H9 (cell line): ENCODE data around the gene DPP6. TPM values are rescaled to one million over a fixed set of nuclear protein-coding genes. Genes with fewer than 3 reads are reported as not detected.

Experiments used
- DNase-seq: peaks from one replicate; pipeline ENCODE4 v3.0.0-alpha.2; 2017
- H2AFZ ChIP-seq: one replicate; pipeline ENCODE4 v1.6.1; 2013; ENCODE audit warnings: mild to moderate bottlenecking, low read length, control low read depth, moderate library complexity
- H2AK5ac ChIP-seq: 2 replicates; pipeline ENCODE4 v1.6.1; 2013; ENCODE audit warnings: low read length, control low read depth, mixed read lengths; ENCODE audit not compliant: insufficient read length
- H2BK120ac ChIP-seq: one replicate; pipeline ENCODE4 v1.6.1; 2013; ENCODE audit warnings: low read depth, mild to moderate bottlenecking, low read length, control low read depth, inconsistent platforms; ENCODE audit not compliant: poor library complexity, severe bottlenecking
- H2BK12ac ChIP-seq: 2 replicates; pipeline ENCODE4 v1.6.1; 2013; ENCODE audit warnings: low read length, control low read depth, mixed read lengths, low read depth; ENCODE audit not compliant: insufficient read length
- H2BK15ac ChIP-seq: 2 replicates; pipeline ENCODE4 v1.6.1; 2013; ENCODE audit warnings: low read depth, low read length, control low read depth
- H2BK20ac ChIP-seq: one replicate; pipeline ENCODE4 v1.6.1; 2013; ENCODE audit warnings: low read depth, mild to moderate bottlenecking, low read length, control low read depth, inconsistent platforms; ENCODE audit not compliant: poor library complexity, severe bottlenecking
- H2BK5ac ChIP-seq: 2 replicates; pipeline ENCODE4 v1.6.1; 2013; ENCODE audit warnings: low read length, control low read depth, mixed read lengths; ENCODE audit not compliant: insufficient read length
- H3K14ac ChIP-seq: 2 replicates; pipeline ENCODE4 v1.6.1; 2013; ENCODE audit warnings: low read length, control low read depth; ENCODE audit not compliant: insufficient read depth
- H3K18ac ChIP-seq: 2 replicates; pipeline ENCODE4 v1.6.1; 2013; ENCODE audit warnings: low read depth, mild to moderate bottlenecking, mixed read lengths, low read length, control low read depth; ENCODE audit not compliant: insufficient read length
- H3K23ac ChIP-seq: 2 replicates; pipeline ENCODE4 v1.6.1; 2013; ENCODE audit warnings: low read length, control low read depth, mixed read lengths, low read depth; ENCODE audit not compliant: insufficient read length
- H3K23me2 ChIP-seq: 2 replicates; pipeline ENCODE4 v1.6.1; 2013; ENCODE audit warnings: low read depth, mild to moderate bottlenecking, mixed read lengths, low read length, control low read depth; ENCODE audit not compliant: insufficient read length, poor library complexity, severe bottlenecking
- H3K27ac ChIP-seq: 2 replicates; pipeline ENCODE4 v1.5.1; 2013; ENCODE audit warnings: low read length, control low read depth, mixed read lengths, low read depth; ENCODE audit not compliant: insufficient read length
- H3K27me3 ChIP-seq: 2 replicates; pipeline ENCODE4 v1.6.1; 2013; ENCODE audit warnings: low read length, control low read depth, inconsistent platforms; ENCODE audit not compliant: insufficient read depth
- H3K4ac ChIP-seq: 2 replicates; pipeline ENCODE4 v1.6.1; 2013; ENCODE audit warnings: low read depth, mild to moderate bottlenecking, control low read depth, inconsistent platforms, low read length, moderate library complexity
- H3K4me1 ChIP-seq: 2 replicates; pipeline ENCODE4 v1.6.1; 2013; ENCODE audit warnings: low read length, control low read depth, inconsistent platforms; ENCODE audit not compliant: insufficient read depth
- H3K4me2 ChIP-seq: 2 replicates; pipeline ENCODE4 v1.6.1; 2013; ENCODE audit warnings: low read length, control low read depth, mixed read lengths; ENCODE audit not compliant: insufficient read length, insufficient read depth
- H3K56ac ChIP-seq: 2 replicates; pipeline ENCODE4 v1.6.1; 2013; ENCODE audit warnings: low read depth, mild to moderate bottlenecking, mixed read lengths, low read length, control low read depth; ENCODE audit not compliant: insufficient read length
- H3K79me1 ChIP-seq: 2 replicates; pipeline ENCODE4 v1.6.1; 2013; ENCODE audit warnings: low read depth, mild to moderate bottlenecking, moderate library complexity, low read length, control low read depth, inconsistent platforms; ENCODE audit not compliant: insufficient read depth, poor library complexity, severe bottlenecking
- H3K79me2 ChIP-seq: 2 replicates; pipeline ENCODE4 v1.6.1; 2013; ENCODE audit warnings: low read length, control low read depth, inconsistent platforms; ENCODE audit not compliant: insufficient read depth
- H3K9ac ChIP-seq: 2 replicates; pipeline ENCODE4 v1.6.1; 2013; ENCODE audit warnings: low read length, control low read depth, mixed read lengths; ENCODE audit not compliant: insufficient read length; ENCODE audit errors: extremely low read depth
- H3K9me3 ChIP-seq: one replicate; pipeline ENCODE4 v1.6.1; 2013; ENCODE audit warnings: low read depth, low read length, inconsistent platforms; ENCODE audit not compliant: control insufficient read depth
- H3T11ph ChIP-seq: one replicate; pipeline ENCODE4 v1.6.1; 2013; ENCODE audit warnings: mild to moderate bottlenecking, low read length, control low read depth, inconsistent platforms
- H4K20me1 ChIP-seq: one replicate; pipeline ENCODE4 v1.6.1; 2013; ENCODE audit not compliant: control insufficient read depth, insufficient read length, insufficient read depth
- H4K5ac ChIP-seq: 2 replicates; pipeline ENCODE4 v1.6.1; 2013; ENCODE audit warnings: low read depth, mild to moderate bottlenecking, mixed read lengths, low read length, control low read depth; ENCODE audit not compliant: insufficient read length
- H4K8ac ChIP-seq: replicated peaks from 2 replicates; pipeline ENCODE4 v1.6.1; 2013; ENCODE audit warnings: low read length, control low read depth, mixed read lengths, low read depth; ENCODE audit not compliant: insufficient read length
- H4K91ac ChIP-seq: 2 replicates; pipeline ENCODE4 v1.6.1; 2013; ENCODE audit warnings: low read depth, mild to moderate bottlenecking, moderate library complexity, mixed read lengths, low read length, control low read depth; ENCODE audit not compliant: insufficient read length
- H3K27ac Mint-ChIP-seq, 3 experiments: 2 replicates in 2 of 3; 3 replicates in 1 of 3; pipeline ENCODE4 v1.8.0; 2020 to 2021; ENCODE audit warnings: mixed read lengths in 3 of 3, mild to moderate bottlenecking in 1 of 3, moderate library complexity in 1 of 3
- H3K27me3 Mint-ChIP-seq: 2 replicates; pipeline ENCODE4 v1.8.0; 2021; ENCODE audit warnings: low read depth, mild to moderate bottlenecking, moderate library complexity, mixed read lengths
- H3K36me3 Mint-ChIP-seq, 3 experiments: 2 replicates in 2 of 3; 3 replicates in 1 of 3; pipeline ENCODE4 v1.8.0; 2020 to 2021; ENCODE audit warnings: low read depth in 3 of 3, mixed read lengths in 3 of 3; ENCODE audit not compliant: insufficient read depth in 1 of 3
- H3K4me1 Mint-ChIP-seq, 2 experiments: 2 replicates each; pipeline ENCODE4 v1.8.0; 2020; ENCODE audit warnings: mixed read lengths in 2 of 2
- H3K4me3 Mint-ChIP-seq, 2 experiments: 2 replicates in 1 of 2; 3 replicates in 1 of 2; pipeline ENCODE4 v1.8.0; 2020 to 2021; ENCODE audit warnings: mild to moderate bottlenecking in 2 of 2, mixed read lengths in 2 of 2, moderate library complexity in 1 of 2
- H3K9me3 Mint-ChIP-seq, 2 experiments: 2 replicates in 1 of 2; 3 replicates in 1 of 2; pipeline ENCODE4 v1.8.0; 2020; ENCODE audit warnings: mild to moderate bottlenecking in 2 of 2, mixed read lengths in 2 of 2, moderate library complexity in 1 of 2
- total RNA-seq: library from RNA; stranded (reverse); gene quantifications from 2 replicates; pipeline ENCODE4 v1.2.1, GENCODE V29; 2021
- TF ChIP-seq, protein P1 (sequence below): fragments of 200-600 bp; sonication (generic); conservative IDR thresholded peaks from 3 replicates; pipeline ENCODE4 v1.8.0; 2021; ENCODE audit warnings: antibody characterized with exemption, mild to moderate bottlenecking

DPP6 gene
- total RNA-seq, 1 experiment from 2014 or later, result 4.5 TPM

DNA sequence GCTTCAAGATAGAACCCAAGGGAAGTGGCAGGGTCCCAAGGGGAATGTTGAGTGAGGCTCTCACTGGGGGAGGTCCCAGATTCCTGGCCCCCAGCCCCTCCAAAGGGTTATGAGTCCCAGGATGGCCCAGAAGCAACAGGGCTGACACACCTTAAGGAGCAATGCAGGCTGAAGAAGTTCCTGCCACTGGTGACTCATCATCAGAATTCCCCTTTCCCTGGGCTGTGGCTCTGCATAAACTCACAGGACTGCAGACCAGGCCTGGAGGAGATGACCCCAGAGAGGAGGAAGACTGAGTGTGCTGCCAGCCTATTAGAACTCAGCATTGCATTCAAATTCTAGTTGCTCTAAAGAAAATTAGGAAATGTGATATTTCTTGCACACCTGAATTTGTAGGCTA is 126.7 kb downstream of the DPP6 start:
- no peak overlapping the region for H3K4me3 Mint-ChIP-seq
- H3K23ac ChIP-seq, result no peak overlapping the region

More for the DNA sequence above, 126.7 kb downstream of the DPP6 start:
- H3K9me3 ChIP-seq, result no peaks in the 10 kb centered on the region
- no peak overlapping the region for H4K8ac ChIP-seq
- no peak overlapping the region for H3K18ac ChIP-seq
- no peaks in the 10 kb centered on the region for H3K27me3 ChIP-seq
- no peaks in the 10 kb centered on the region for H4K20me1 ChIP-seq
- H2BK15ac ChIP-seq, result no peak overlapping the region
- H3K23me2 ChIP-seq, result no peaks in the 10 kb centered on the region
- H3K79me2 ChIP-seq, result no peaks in the 10 kb centered on the region
- TF ChIP-seq, protein P1, sequence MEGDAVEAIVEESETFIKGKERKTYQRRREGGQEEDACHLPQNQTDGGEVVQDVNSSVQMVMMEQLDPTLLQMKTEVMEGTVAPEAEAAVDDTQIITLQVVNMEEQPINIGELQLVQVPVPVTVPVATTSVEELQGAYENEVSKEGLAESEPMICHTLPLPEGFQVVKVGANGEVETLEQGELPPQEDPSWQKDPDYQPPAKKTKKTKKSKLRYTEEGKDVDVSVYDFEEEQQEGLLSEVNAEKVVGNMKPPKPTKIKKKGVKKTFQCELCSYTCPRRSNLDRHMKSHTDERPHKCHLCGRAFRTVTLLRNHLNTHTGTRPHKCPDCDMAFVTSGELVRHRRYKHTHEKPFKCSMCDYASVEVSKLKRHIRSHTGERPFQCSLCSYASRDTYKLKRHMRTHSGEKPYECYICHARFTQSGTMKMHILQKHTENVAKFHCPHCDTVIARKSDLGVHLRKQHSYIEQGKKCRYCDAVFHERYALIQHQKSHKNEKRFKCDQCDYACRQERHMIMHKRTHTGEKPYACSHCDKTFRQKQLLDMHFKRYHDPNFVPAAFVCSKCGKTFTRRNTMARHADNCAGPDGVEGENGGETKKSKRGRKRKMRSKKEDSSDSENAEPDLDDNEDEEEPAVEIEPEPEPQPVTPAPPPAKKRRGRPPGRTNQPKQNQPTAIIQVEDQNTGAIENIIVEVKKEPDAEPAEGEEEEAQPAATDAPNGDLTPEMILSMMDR, result no peak
- H2AK5ac ChIP-seq, result no peak overlapping the region
- no peak for DNase-seq
- H3K27ac ChIP-seq, result no peak overlapping the region
- H2BK5ac ChIP-seq, result no peak overlapping the region
- Mint-ChIP-seq H3K9me3 (no peaks in the 10 kb centered on the region), H3K36me3 (no peaks in the 10 kb centered on the region), H3K27me3 (no peaks in the 10 kb centered on the region), H3K4me1 (peaks cover 39 to 49% of the 10 kb centered on the region in 2 experiments), H3K27ac (no peak overlapping the region)
- H2AFZ ChIP-seq, result no peak overlapping the region
- H3K9ac ChIP-seq, result no peak overlapping the region
- no peak overlapping the region for H2BK20ac ChIP-seq
- H4K5ac ChIP-seq, result no peak overlapping the region
- H3K4ac ChIP-seq, result no peak overlapping the region
- H3K4me2 ChIP-seq, result no peak overlapping the region
- H3K79me1 ChIP-seq, result no peaks in the 10 kb centered on the region
- peaks cover 13% of the 10 kb centered on the region for H3K4me1 ChIP-seq
- no peak overlapping the region for H4K91ac ChIP-seq
- no peak overlapping the region for H3T11ph ChIP-seq
- no peak overlapping the region for H3K56ac ChIP-seq
- no peak overlapping the region for H3K14ac ChIP-seq
- no peak overlapping the region for H2BK12ac ChIP-seq
- H2BK120ac ChIP-seq, result no peak overlapping the region
